Esophagus (tissue), 2 donors: Measurements from ENCODE around the gene AUTS2. TPM values are rescaled to one million over a fixed set of nuclear protein-coding genes. Genes with fewer than 3 reads are reported as not detected.

Experiments
- H3K27ac ChIP-seq, 2 donors: one replicate each; pipeline ENCODE4 v1.5.1; 2013; ENCODE audit warnings: low read depth in 2 of 2, mild to moderate bottlenecking in 2 of 2, inconsistent platforms in 1 of 2, low read length in 1 of 2, moderate library complexity in 1 of 2
- H3K27me3 ChIP-seq, 2 donors: one replicate each; pipeline ENCODE4 v1.6.1; 2013; ENCODE audit warnings: low read length in 2 of 2, control low read depth in 1 of 2, mild to moderate bottlenecking in 1 of 2; ENCODE audit not compliant: insufficient read depth in 2 of 2, control insufficient read depth in 1 of 2
- H3K36me3 ChIP-seq, 2 donors: one replicate each; pipeline ENCODE4 v1.6.1; 2013; ENCODE audit warnings: low read length in 1 of 2; ENCODE audit not compliant: control insufficient read depth in 2 of 2, insufficient read depth in 2 of 2
- H3K4me1 ChIP-seq, 2 donors: one replicate each; pipeline ENCODE4 v1.6.1; 2013; ENCODE audit warnings: low read length in 1 of 2; ENCODE audit not compliant: control insufficient read depth in 2 of 2, insufficient read depth in 2 of 2
- H3K4me3 ChIP-seq, 2 donors: one replicate each; pipeline ENCODE4 v1.5.1; 2013; ENCODE audit warnings: low read length in 2 of 2, mild to moderate bottlenecking in 2 of 2, low read depth in 1 of 2, moderate library complexity in 1 of 2
- H3K9me3 ChIP-seq, 2 donors: one replicate each; pipeline ENCODE4 v1.6.1; 2013; ENCODE audit warnings: mild to moderate bottlenecking in 2 of 2, low read depth in 1 of 2, low read length in 1 of 2, moderate library complexity in 1 of 2; ENCODE audit not compliant: control insufficient read depth in 2 of 2, insufficient read depth in 1 of 2
- WGBS, 2 donors: extraction: QIAGEN DNeasy Blood & Tissue Kit; methylation state at CpG; one replicate each; pipeline ENCODE4 v1.1.7; 2013; 5-methylcytosine and 5-hydroxymethylcytosine counted together
- polyA plus RNA-seq, 2 donors: library from polyadenylated mRNA; stranded (reverse); fragments of 200-250 nt; gene quantifications; one replicate each; pipeline ENCODE4 v1.2.3, GENCODE V29; 2013
- donor health status: healthy with polysubstance abuse.
- donor health status: Bipolar disorder and iron deficiency.

The AUTS2 gene
- polyA plus RNA-seq, 2 donors: 8.3 to 15.6 TPM

DNA sequence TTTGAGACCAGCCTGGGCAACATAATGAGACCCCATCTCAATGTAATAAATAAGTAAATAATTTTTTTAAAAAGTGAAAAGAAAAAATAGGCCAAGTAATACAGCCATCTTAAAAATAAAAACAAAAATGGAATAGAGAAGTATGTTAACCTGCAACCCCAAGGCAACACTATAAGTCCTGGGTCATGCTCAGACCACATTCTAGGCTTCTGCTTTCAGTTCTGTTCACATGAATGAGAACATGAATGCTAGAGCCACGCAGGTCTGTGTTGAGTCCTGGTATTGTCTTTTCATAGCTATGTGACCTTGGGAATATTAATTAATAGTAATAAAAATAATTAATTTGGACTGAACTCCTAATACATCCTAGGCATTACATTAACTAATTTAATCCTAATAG is 284.0 kb downstream of the AUTS2 start:
- H3K4me1 ChIP-seq: no peaks in the 10 kb centered on the region
- no peaks in the 10 kb centered on the region for H3K9me3 ChIP-seq
- H3K27me3 ChIP-seq: no peaks in the 10 kb centered on the region
- no peak overlapping the region for H3K4me3 ChIP-seq
- H3K27ac ChIP-seq: no peak overlapping the region
- 70 to 92% methylated on average over 1 of the region's 1 CpG for WGBS, 2 donors
- no peaks in the 10 kb centered on the region for H3K36me3 ChIP-seq

DNA sequence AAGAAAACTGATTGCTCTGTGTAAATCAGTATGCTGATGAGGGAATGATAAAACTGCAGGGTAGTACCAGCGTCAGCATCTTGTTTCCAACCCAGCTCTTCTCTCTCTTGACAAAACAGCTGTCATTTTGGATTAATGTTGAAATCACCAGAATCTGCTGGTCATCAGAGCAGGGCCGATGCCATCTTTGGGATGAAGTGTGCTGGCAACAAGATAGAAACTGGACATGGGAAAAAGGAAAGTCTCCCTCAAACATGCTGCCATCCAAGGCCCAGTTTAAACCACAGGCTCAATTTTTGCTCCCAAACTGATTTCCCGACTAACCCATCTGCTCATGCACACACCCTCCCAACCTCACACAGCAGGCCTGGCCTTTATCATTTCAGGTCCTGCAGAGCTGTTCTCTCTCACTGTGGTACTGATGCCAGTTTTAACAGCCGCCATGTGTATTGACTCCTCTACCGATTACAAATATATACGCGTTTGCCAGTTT is 285.2 kb downstream of the AUTS2 start:
- Histone ChIP-seq H3K36me3 (no peaks in the 10 kb centered on the region), H3K9me3 (no peaks in the 10 kb centered on the region), H3K27ac (no peak overlapping the region), H3K27me3 (no peaks in the 10 kb centered on the region), H3K4me1 (no peaks in the 10 kb centered on the region), H3K4me3 (no peak overlapping the region)
- WGBS, 2 donors: 90 to 97% methylated on average over 7 of the region's 7 CpGs

DNA sequence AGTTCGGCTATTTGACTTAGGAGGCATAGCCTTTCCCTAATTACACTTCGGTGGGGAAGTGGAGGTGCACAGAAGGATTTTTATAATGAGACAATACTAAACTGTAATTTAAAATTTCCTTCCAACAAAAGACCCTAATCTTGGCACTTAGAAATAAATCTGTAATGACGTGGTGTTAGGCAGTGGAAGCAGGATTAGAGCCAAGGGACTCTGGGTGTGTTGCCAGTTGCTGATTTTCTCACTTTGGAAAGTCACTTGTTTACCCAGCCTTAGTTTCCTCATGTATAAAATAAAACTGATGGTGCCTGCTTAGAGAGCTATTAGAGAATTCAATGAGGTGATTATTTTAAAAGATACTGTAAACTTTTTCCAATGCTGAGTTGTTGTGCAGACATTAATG is 287.2 kb downstream of the AUTS2 start:
- Histone ChIP-seq H3K4me1 (no peaks in the 10 kb centered on the region), H3K27me3 (no peaks in the 10 kb centered on the region), H3K9me3 (no peaks in the 10 kb centered on the region), H3K36me3 (no peaks in the 10 kb centered on the region), H3K27ac (no peak overlapping the region), H3K4me3 (no peak overlapping the region)
- 34 to 40% methylated on average over 3 of the region's 3 CpGs for WGBS, 2 donors

DNA sequence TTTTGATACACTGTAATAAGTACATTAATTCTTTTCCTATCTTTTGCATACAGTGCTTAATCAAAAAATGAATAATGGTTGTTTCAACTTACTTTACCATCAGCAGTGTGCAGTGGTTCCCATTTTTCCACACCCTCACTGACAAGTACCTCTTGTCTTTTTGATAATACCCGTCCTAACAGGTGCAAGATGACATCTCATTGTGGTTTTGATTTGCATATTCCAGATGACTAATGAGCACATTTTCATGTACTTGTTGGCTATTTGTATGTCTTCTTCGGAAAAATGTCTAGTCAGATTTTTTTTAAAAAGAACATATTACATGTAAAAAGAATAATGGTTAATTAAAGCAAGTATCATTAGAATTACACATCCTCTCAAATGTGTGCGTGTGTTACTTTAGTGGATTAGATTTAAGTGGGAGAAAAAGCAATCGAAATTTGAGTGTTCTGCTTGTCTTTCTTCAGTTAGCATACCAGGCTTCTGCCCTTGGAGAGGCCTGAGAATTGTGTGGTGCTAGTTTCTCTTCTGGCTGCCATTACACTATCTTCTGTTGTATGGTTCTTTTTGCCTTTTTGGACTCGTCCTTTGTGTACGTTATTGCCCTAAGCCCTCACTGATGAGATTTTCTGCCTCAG is 291.2 kb downstream of the AUTS2 start:
- Histone ChIP-seq H3K36me3 (no peaks in the 10 kb centered on the region), H3K9me3 (no peaks in the 10 kb centered on the region), H3K27me3 (no peaks in the 10 kb centered on the region), H3K27ac (no peak overlapping the region), H3K4me1 (no peaks in the 10 kb centered on the region), H3K4me3 (no peak overlapping the region)
- 77 to 79% methylated on average over 6 of the region's 6 CpGs for WGBS, 2 donors

DNA sequence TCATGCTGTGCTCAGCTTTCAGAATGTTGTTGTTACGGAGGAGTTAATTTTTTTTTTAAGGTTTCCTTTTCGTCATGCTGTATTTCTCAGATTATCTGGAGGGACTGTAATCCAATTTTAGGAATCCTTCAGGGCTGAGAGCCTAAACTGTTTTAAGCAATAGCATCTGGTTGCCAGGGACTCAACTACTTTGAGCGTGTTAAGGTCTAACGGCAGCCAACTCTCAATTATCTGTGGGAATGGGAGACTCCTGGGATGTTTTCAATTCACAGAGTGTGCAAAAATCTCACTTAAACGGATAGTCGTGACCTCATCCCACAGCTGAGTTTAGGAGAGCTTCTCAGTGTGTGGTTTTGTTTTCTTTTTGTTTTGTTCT is 291.7 kb downstream of the AUTS2 start:
- 70 to 72% methylated on average over 6 of the region's 6 CpGs for WGBS, 2 donors
- Histone ChIP-seq H3K27ac (no peak overlapping the region), H3K9me3 (no peaks in the 10 kb centered on the region), H3K4me1 (no peaks in the 10 kb centered on the region), H3K27me3 (no peaks in the 10 kb centered on the region), H3K36me3 (no peaks in the 10 kb centered on the region), H3K4me3 (no peak overlapping the region)

DNA sequence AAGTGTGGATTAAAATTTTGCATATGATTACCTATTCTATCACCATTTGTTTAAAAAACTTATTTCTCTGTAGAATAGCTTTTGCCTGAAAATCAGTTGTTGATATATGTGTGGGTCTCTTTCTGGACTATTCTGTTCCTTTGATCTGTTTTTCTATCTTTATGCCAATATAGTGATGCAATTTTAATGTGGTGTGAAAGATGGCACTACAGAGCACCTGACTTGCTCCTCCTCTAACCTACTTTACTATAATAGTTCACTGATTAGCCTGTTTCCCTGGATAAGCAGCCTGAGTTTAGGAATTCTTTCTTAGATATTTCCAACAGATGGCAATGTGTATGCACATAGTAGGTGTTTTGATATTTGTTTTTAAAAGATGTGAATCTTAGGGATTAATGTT is 294.5 kb downstream of the AUTS2 start:
- no peaks in the 10 kb centered on the region for H3K36me3 ChIP-seq
- no peak overlapping the region for H3K4me3 ChIP-seq
- no peak overlapping the region for H3K27ac ChIP-seq
- no peaks in the 10 kb centered on the region for H3K27me3 ChIP-seq
- H3K4me1 ChIP-seq: no peaks in the 10 kb centered on the region
- no peaks in the 10 kb centered on the region for H3K9me3 ChIP-seq

DNA sequence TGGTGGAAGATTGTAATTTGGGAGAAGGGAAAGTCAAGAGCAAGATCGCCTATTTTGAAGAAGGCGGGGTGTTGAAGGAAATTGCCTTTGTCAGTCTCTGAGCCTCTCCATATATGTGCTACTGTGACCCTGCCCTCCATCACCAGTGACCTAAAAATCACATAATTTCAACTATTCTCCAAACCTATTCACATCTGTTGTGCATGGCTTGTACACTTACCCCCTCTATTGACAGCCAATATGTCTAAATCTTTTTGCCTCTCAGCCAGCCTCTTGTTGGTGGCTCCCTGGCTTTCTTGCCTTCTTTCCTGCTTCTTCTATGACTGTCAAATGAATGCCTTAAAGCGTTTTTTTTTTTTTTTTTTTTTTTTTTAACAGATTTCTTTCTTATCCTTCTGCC is 295.6 kb downstream of the AUTS2 start:
- no peaks in the 10 kb centered on the region for H3K4me1 ChIP-seq
- H3K36me3 ChIP-seq: no peaks in the 10 kb centered on the region
- H3K27ac ChIP-seq: no peak overlapping the region
- H3K27me3 ChIP-seq: no peaks in the 10 kb centered on the region
- WGBS, 2 donors: 61 to 63% methylated on average over 3 of the region's 3 CpGs
- H3K9me3 ChIP-seq: no peaks in the 10 kb centered on the region
- no peak overlapping the region for H3K4me3 ChIP-seq

DNA sequence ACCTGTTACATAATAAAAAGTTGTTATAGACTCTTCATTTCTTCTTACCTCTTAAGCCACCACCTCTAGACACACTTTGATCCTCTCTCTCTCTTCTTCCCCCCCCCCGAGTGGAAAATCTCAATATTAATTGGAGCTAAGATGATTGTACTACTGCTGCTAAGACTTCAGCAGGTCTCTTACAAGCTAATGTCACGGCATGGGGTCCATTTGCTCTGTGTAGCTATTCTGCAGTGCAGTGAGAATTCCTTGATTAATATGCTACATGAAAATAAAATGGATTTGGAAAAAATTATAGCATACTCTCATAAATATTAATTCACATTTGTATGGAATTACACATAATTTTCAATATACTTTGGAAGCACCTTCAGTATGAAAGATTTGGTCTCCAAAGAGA is 297.2 kb downstream of the AUTS2 start:
- Histone ChIP-seq H3K27me3 (no peaks in the 10 kb centered on the region), H3K4me1 (no peaks in the 10 kb centered on the region), H3K9me3 (no peaks in the 10 kb centered on the region), H3K27ac (no peak overlapping the region), H3K4me3 (no peak overlapping the region), H3K36me3 (no peaks in the 10 kb centered on the region)
- WGBS, 2 donors: 75 to 84% methylated on average over 2 of the region's 2 CpGs

DNA sequence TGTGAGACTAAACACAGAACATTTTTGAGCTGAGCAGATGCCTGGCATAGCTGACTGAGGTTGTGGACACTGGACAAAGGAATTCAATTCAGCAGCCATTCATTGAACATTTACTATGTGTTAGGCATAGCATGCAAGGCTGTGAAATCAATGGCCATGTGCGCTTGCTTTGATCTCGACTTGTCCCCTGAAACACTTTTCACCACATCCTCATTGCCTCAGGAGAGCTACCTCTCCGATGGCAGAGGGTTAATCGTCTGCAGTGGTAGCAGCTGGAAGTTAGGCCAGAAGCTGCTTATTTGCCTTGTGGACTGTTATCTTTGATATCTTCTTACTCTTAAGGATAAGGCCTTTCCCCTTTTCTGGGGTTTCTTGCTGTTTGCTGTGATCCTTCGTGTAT is 297.8 kb downstream of the AUTS2 start:
- no peaks in the 10 kb centered on the region for H3K36me3 ChIP-seq
- H3K4me3 ChIP-seq: no peak overlapping the region
- no peak overlapping the region for H3K27ac ChIP-seq
- 89 to 92% methylated on average over 5 of the region's 5 CpGs for WGBS, 2 donors
- no peaks in the 10 kb centered on the region for H3K9me3 ChIP-seq
- no peaks in the 10 kb centered on the region for H3K27me3 ChIP-seq
- no peaks in the 10 kb centered on the region for H3K4me1 ChIP-seq

DNA sequence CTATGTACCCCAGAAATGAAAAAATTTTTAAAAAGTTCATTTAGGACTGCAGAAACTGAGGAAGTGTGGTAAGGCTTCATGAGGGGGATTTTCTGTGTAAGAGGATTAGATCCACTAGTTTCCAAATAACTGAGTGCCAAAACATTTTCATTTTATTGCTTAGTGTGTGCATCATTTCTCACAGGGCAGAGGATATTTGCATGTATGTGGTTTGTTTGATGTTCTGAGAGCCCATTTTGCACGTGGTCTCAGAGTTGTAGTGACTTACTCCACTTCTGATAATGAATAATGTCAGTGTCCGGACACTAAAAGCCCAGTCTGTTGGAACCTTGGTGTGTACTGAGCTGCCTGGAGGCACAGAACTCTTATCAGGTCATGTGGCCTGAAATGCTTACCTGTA is 299.9 kb downstream of the AUTS2 start:
- WGBS, 2 donors: 53 to 59% methylated on average over 2 of the region's 2 CpGs

More for the DNA sequence above, 299.9 kb downstream of the AUTS2 start:
- Histone ChIP-seq H3K27me3 (no peaks in the 10 kb centered on the region), H3K9me3 (no peaks in the 10 kb centered on the region), H3K4me3 (no peak overlapping the region), H3K4me1 (no peaks in the 10 kb centered on the region), H3K27ac (no peak overlapping the region), H3K36me3 (no peaks in the 10 kb centered on the region)
